Measurements from ENCODE around the gene MISP.

DNA sequence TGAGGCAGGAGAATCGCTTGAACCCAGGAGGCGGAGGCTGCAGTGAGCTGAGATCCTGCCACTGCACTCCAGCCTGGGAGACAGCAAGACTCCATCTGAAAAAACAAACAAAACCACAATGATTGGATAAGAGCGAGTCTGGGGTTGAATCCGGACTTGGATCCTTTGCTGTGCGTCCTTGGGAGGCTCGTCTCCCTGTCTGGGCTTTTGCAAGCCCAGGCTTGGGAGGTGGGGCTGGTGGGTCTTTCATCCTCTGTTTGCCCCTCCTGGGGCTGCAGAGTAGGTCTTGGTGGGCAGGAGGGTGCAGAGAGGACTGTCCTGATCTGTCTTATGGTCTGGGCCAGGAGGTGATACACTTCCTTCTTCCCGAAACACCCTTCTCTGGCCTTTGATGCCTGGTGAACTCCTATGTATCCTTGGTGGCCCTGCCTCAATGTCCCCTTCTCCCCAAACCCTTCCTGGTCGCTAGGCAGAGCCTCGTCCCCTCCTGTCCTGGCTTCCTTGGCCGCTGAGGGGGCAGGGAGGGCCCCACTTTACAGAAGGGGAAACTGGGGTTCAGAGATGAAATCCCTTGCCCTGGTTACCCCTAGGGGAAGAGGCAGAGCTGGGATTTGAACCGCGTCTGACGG lies 25.3 kb upstream of the MISP start:
- TF ChIP-seq SP1 (IDR thresholded peaks at IDR 0.05; ENCODE audit: low read depth, low read length) (no peak), POLR2A (IDR thresholded peaks at IDR 0.05; ENCODE audit: low read depth, low read length) (no peak), CHD2 (IDR thresholded peaks at IDR 0.05; ENCODE audit: borderline replicate concordance, low read depth, low read length) (no peak), RFX5 (IDR thresholded peaks at IDR 0.05; ENCODE audit: low read depth, low read length) (no peak), NFYB (IDR thresholded peaks at IDR 0.05; ENCODE audit: insufficient read depth, low read depth, low read length) (no peak), FOXM1 (IDR thresholded peaks at IDR 0.05; ENCODE audit: low read depth, low read length) (no peak), ZNF207 (IDR thresholded peaks at IDR 0.05; ENCODE audit: borderline replicate concordance) (no peak), SUPT20H (IDR thresholded peaks at IDR 0.05; ENCODE audit: borderline replicate concordance, control insufficient read depth, low read depth, low read length) (no peak)
- TF ChIP-seq, protein P1, sequence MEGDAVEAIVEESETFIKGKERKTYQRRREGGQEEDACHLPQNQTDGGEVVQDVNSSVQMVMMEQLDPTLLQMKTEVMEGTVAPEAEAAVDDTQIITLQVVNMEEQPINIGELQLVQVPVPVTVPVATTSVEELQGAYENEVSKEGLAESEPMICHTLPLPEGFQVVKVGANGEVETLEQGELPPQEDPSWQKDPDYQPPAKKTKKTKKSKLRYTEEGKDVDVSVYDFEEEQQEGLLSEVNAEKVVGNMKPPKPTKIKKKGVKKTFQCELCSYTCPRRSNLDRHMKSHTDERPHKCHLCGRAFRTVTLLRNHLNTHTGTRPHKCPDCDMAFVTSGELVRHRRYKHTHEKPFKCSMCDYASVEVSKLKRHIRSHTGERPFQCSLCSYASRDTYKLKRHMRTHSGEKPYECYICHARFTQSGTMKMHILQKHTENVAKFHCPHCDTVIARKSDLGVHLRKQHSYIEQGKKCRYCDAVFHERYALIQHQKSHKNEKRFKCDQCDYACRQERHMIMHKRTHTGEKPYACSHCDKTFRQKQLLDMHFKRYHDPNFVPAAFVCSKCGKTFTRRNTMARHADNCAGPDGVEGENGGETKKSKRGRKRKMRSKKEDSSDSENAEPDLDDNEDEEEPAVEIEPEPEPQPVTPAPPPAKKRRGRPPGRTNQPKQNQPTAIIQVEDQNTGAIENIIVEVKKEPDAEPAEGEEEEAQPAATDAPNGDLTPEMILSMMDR (IDR thresholded peaks at IDR 0.05 in 2 of 3, conservative IDR thresholded peaks at IDR 0.05 in 1 of 3; ENCODE audit: control insufficient read depth in 2 of 3, extremely low read depth in 1 of 3, insufficient read depth in 1 of 3, low read depth in 3 of 3, low read length in 3 of 3), result no peak
- TF ChIP-seq, protein P2, sequence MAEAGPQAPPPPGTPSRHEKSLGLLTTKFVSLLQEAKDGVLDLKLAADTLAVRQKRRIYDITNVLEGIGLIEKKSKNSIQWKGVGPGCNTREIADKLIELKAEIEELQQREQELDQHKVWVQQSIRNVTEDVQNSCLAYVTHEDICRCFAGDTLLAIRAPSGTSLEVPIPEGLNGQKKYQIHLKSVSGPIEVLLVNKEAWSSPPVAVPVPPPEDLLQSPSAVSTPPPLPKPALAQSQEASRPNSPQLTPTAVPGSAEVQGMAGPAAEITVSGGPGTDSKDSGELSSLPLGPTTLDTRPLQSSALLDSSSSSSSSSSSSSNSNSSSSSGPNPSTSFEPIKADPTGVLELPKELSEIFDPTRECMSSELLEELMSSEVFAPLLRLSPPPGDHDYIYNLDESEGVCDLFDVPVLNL (IDR thresholded peaks at IDR 0.05; ENCODE audit: low read depth, low read length), result no peak
- TF ChIP-seq, protein P3, sequence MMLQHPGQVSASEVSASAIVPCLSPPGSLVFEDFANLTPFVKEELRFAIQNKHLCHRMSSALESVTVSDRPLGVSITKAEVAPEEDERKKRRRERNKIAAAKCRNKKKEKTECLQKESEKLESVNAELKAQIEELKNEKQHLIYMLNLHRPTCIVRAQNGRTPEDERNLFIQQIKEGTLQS (IDR thresholded peaks at IDR 0.05; ENCODE audit: borderline replicate concordance, extremely low read depth, low read depth, low read length), result no peak
- TF ChIP-seq, protein P4, sequence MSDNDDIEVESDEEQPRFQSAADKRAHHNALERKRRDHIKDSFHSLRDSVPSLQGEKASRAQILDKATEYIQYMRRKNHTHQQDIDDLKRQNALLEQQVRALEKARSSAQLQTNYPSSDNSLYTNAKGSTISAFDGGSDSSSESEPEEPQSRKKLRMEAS (IDR thresholded peaks at IDR 0.05; ENCODE audit: low read depth, low read length), result no peak

Data from GM12878 (cell line).